H1 (cell line): ENCODE data around the gene SMYD3. TPM values are rescaled to one million over a fixed set of nuclear protein-coding genes. Genes with fewer than 3 reads are reported as not detected.

ENCODE experiments used
- CTCF ChIA-PET: fragments of 300-600 bp; sonication (Branson Sonifier 250); formaldehyde crosslinking; loops from one replicate; lab custom pipeline; 2021; ENCODE audit not compliant: partially characterized antibody; lab: Charles Lee
- POLR2A ChIA-PET: fragments of 300-600 bp; sonication (Branson Sonifier 250); formaldehyde crosslinking; loops from one replicate; lab custom pipeline; 2021; ENCODE audit warnings: inconsistent platforms; ENCODE audit not compliant: partially characterized antibody; lab: Charles Lee
- DNase-seq, 2 experiments: peaks; one replicate each; pipeline versions ENCODE4 v3.0.0 to v3.0.0-alpha.2; 2010 to 2022; ENCODE audit warnings: low spot score in 2 of 2, low read depth in 1 of 2, mixed read lengths in 1 of 2
- FAIRE-seq: peaks from 2 replicates; lab custom pipeline; 2011; peaks lifted over from hg19 to GRCh38; lab: Jason Lieb, UNC
- H2AFZ ChIP-seq: 2 replicates; pipeline ENCODE4 v1.8.1; 2012; ENCODE audit warnings: low read length, inconsistent platforms
- H2AK5ac ChIP-seq: 2 replicates; pipeline ENCODE4 v1.6.1; 2013; ENCODE audit warnings: low read depth, low read length
- H2BK120ac ChIP-seq: replicated peaks from 2 replicates; pipeline ENCODE3; 2013; ENCODE audit warnings: low read depth, low read length, inconsistent platforms
- H2BK12ac ChIP-seq: 2 replicates; pipeline ENCODE4 v1.6.1; 2013; ENCODE audit warnings: low read depth, low read length
- H2BK15ac ChIP-seq: 2 replicates; pipeline ENCODE4 v1.6.1; 2013; ENCODE audit warnings: low read length
- H2BK20ac ChIP-seq: 2 replicates; pipeline ENCODE4 v1.6.1; 2013; ENCODE audit warnings: low read length
- H2BK5ac ChIP-seq: 2 replicates; pipeline ENCODE4 v1.6.1; 2013; ENCODE audit warnings: low read depth, low read length
- H3K14ac ChIP-seq: 2 replicates; pipeline ENCODE4 v1.6.1; 2013; ENCODE audit warnings: inconsistent platforms; ENCODE audit not compliant: insufficient read length
- H3K18ac ChIP-seq: 2 replicates; pipeline ENCODE4 v1.6.1; 2013; ENCODE audit warnings: low read length; ENCODE audit errors: extremely low read depth
- H3K23ac ChIP-seq: 2 replicates; pipeline ENCODE4 v1.6.1; 2013; ENCODE audit warnings: inconsistent platforms; ENCODE audit not compliant: insufficient read length
- H3K23me2 ChIP-seq: 2 replicates; pipeline ENCODE4 v1.6.1; 2013; ENCODE audit warnings: low read depth, low read length
- H3K27ac ChIP-seq: 2 replicates; pipeline ENCODE4 v1.6.1; 2011; ENCODE audit warnings: low read depth, low read length, inconsistent platforms
- H3K27me3 ChIP-seq, 4 experiments: replicated peaks in 1 of 4; 1 replicate in 1 of 4; 2 replicates in 3 of 4; pipeline versions ENCODE4 v1.6.1 to v1.8.1; 2011 to 2013; ENCODE audit warnings: low read length in 3 of 4, mild to moderate bottlenecking in 3 of 4, inconsistent platforms in 2 of 4, mixed read lengths in 2 of 4, moderate library complexity in 1 of 4; ENCODE audit not compliant: control insufficient read depth in 3 of 4, insufficient read depth in 3 of 4; ENCODE audit errors: extremely low read depth in 1 of 4
- H3K36me3 ChIP-seq, 4 experiments: 2 replicates each; pipeline versions ENCODE4 v1.6.1 to v1.8.1; 2011 to 2013; ENCODE audit warnings: mild to moderate bottlenecking in 4 of 4, low read length in 3 of 4, moderate library complexity in 2 of 4, control low read depth in 1 of 4, inconsistent platforms in 1 of 4; ENCODE audit not compliant: insufficient read depth in 4 of 4, control insufficient read depth in 2 of 4
- H3K4ac ChIP-seq: replicated peaks from 2 replicates; pipeline ENCODE3; 2013; ENCODE audit warnings: low read length, low read depth, mixed read lengths, inconsistent platforms; ENCODE audit not compliant: insufficient read length
- H3K4me1 ChIP-seq, 4 experiments: replicated peaks in 1 of 4; 1 replicate in 1 of 4; 2 replicates in 3 of 4; pipeline versions ENCODE4 v1.6.1 to v1.8.1; 2011 to 2013; ENCODE audit warnings: low read length in 3 of 4, inconsistent platforms in 2 of 4, mixed read lengths in 1 of 4; ENCODE audit not compliant: insufficient read depth in 4 of 4, control insufficient read depth in 3 of 4
- H3K4me2 ChIP-seq, 2 experiments: 2 replicates each; pipeline versions ENCODE4 v1.6.1 to v1.8.1; 2011 to 2013; ENCODE audit warnings: low read depth in 2 of 2, low read length in 2 of 2, control low read depth in 1 of 2, inconsistent platforms in 1 of 2, mild to moderate bottlenecking in 1 of 2; ENCODE audit not compliant: insufficient read depth in 1 of 2
- H3K4me3 ChIP-seq, 4 experiments: fragments of 200-600, 300-600 bp in 1 of 4; sonication (generic), shearing (Covaris generic), sonication (Bioruptor Twin) in 1 of 4; 2 replicates each; pipeline versions ENCODE4 v1.5.1 to v1.8.1; 2011 to 2016; ENCODE audit warnings: low read length in 4 of 4, low read depth in 3 of 4, control low read depth in 2 of 4, inconsistent platforms in 2 of 4, mild to moderate bottlenecking in 2 of 4, mixed read lengths in 1 of 4, moderate library complexity in 1 of 4; ENCODE audit not compliant: insufficient read depth in 2 of 4; ENCODE audit errors: extremely low read depth in 1 of 4
- H3K56ac ChIP-seq: replicated peaks from 2 replicates; pipeline ENCODE3; 2013; ENCODE audit warnings: low read depth, mild to moderate bottlenecking, mixed read lengths, low read length, inconsistent platforms; ENCODE audit not compliant: insufficient read length
- H3K79me1 ChIP-seq: 2 replicates; pipeline ENCODE4 v1.6.1; 2013; ENCODE audit warnings: low read depth, low read length, control low read depth
- H3K79me2 ChIP-seq, 2 experiments: 2 replicates each; pipeline versions ENCODE4 v1.6.1 to v1.8.1; 2012 to 2013; ENCODE audit warnings: low read length in 2 of 2, mild to moderate bottlenecking in 2 of 2, inconsistent platforms in 1 of 2; ENCODE audit not compliant: insufficient read depth in 2 of 2, control insufficient read depth in 1 of 2
- H3K9ac ChIP-seq, 4 experiments: replicated peaks in 1 of 4; 1 replicate in 1 of 4; 2 replicates in 3 of 4; pipeline versions ENCODE4 v1.6.1 to v1.8.1; 2011 to 2013; ENCODE audit warnings: low read depth in 3 of 4, low read length in 3 of 4, control low read depth in 2 of 4, mild to moderate bottlenecking in 2 of 4, moderate library complexity in 2 of 4, inconsistent platforms in 1 of 4; ENCODE audit errors: extremely low read depth in 1 of 4
- H3K9me3 ChIP-seq, 2 experiments: 2 replicates each; pipeline versions ENCODE4 v1.6.1 to v1.8.1; 2012 to 2013; ENCODE audit warnings: mild to moderate bottlenecking in 2 of 2, moderate library complexity in 2 of 2, control low read depth in 1 of 2, inconsistent platforms in 1 of 2, low read depth in 1 of 2, low read length in 1 of 2, mixed read lengths in 1 of 2; ENCODE audit not compliant: insufficient read depth in 2 of 2
- H4K20me1 ChIP-seq, 2 experiments: replicated peaks in 1 of 2; 2 replicates each; pipeline versions ENCODE3 to v1.8.1; 2011 to 2013; ENCODE audit warnings: inconsistent platforms in 2 of 2, low read length in 2 of 2, mild to moderate bottlenecking in 1 of 2; ENCODE audit not compliant: insufficient read depth in 2 of 2, control insufficient read depth in 1 of 2
- H4K5ac ChIP-seq: 2 replicates; pipeline ENCODE4 v1.6.1; 2013; ENCODE audit warnings: low read length, low read depth, mixed read lengths, inconsistent platforms; ENCODE audit not compliant: insufficient read length
- H4K8ac ChIP-seq: 2 replicates; pipeline ENCODE4 v1.8.0; 2013; ENCODE audit warnings: mild to moderate bottlenecking, moderate library complexity, low read length, inconsistent platforms; ENCODE audit not compliant: insufficient read depth; ENCODE audit errors: extremely low read depth
- H4K91ac ChIP-seq: replicated peaks from 2 replicates; pipeline ENCODE3; 2013; ENCODE audit warnings: low read length, mixed read lengths, inconsistent platforms; ENCODE audit not compliant: insufficient read length
- CTBP2 ChIP-seq: IDR thresholded peaks from 2 replicates; pipeline ENCODE4 v1.7.0; 2011; ENCODE audit warnings: borderline replicate concordance, mild to moderate bottlenecking, moderate library complexity, mixed read lengths, low read length; ENCODE audit not compliant: insufficient read depth, insufficient read length
- EZH2 ChIP-seq: fragments of 200-600 bp; sonication (generic); IDR thresholded peaks from 2 replicates; pipeline ENCODE4 v1.7.1; 2012; ENCODE audit warnings: low read depth, mild to moderate bottlenecking, moderate library complexity, low read length, inconsistent platforms; ENCODE audit not compliant: severe bottlenecking
- HDAC6 ChIP-seq: IDR thresholded peaks from one replicate; pipeline ENCODE4 v1.7.1; 2012; ENCODE audit warnings: low read depth, mild to moderate bottlenecking, inconsistent platforms, low read length, moderate library complexity
- KDM1A ChIP-seq: fragments of 200-600, 300-600 bp; sonication (generic); IDR thresholded peaks from 2 replicates; pipeline ENCODE4 v1.7.1; 2016; ENCODE audit warnings: mild to moderate bottlenecking, low read length, borderline replicate concordance
- KDM4A ChIP-seq: IDR thresholded peaks from one replicate; pipeline ENCODE4 v1.7.1; 2012; ENCODE audit warnings: low read depth, mild to moderate bottlenecking, moderate library complexity, low read length, inconsistent platforms; ENCODE audit not compliant: severe bottlenecking
- POLR2A ChIP-seq, 2 experiments: IDR thresholded peaks; 1 replicate in 1 of 2; 2 replicates in 1 of 2; pipeline ENCODE4 v1.6.1; 2011; ENCODE audit warnings: low read depth in 2 of 2, low read length in 2 of 2, mild to moderate bottlenecking in 2 of 2; ENCODE audit errors: control extremely low read depth in 1 of 2
- SIRT6 ChIP-seq: IDR thresholded peaks from one replicate; pipeline ENCODE4 v1.7.1; 2012; ENCODE audit warnings: low read length, inconsistent platforms
- SP1 ChIP-seq: IDR thresholded peaks from 2 replicates; pipeline ENCODE4 v1.6.1; 2011; ENCODE audit warnings: low read depth, low read length
- SRF ChIP-seq: IDR thresholded peaks from 2 replicates; pipeline ENCODE4 v1.6.1; 2011; ENCODE audit warnings: mild to moderate bottlenecking, low read depth, low read length, moderate library complexity
- TAF1 ChIP-seq: IDR thresholded peaks from 2 replicates; pipeline ENCODE4 v1.6.1; 2011; ENCODE audit warnings: mild to moderate bottlenecking, low read depth, low read length
- TAF7 ChIP-seq: optimal IDR thresholded peaks from 2 replicates; pipeline ENCODE3; 2011; ENCODE audit warnings: low read depth, mild to moderate bottlenecking, inconsistent platforms, low read length, moderate library complexity, borderline replicate concordance
- TCF12 ChIP-seq: IDR thresholded peaks from 2 replicates; pipeline ENCODE4 v1.6.1; 2011; ENCODE audit warnings: low read depth, mild to moderate bottlenecking, low read length
- WGBS, 2 experiments: shearing (Covaris generic) in 1 of 2; methylation state at CpG; one replicate each; pipeline versions ENCODE4 v1.1.6 to v1.1.7; 2013 to 2015; ENCODE audit warnings: low lambda C conversion rate in 2 of 2, mixed read lengths in 2 of 2, inconsistent platforms in 1 of 2, low coverage in 1 of 2, missing lambda C conversion rate in 1 of 2; ENCODE audit not compliant: insufficient replicate concordance in 2 of 2, insufficient coverage in 1 of 2, insufficient read length in 1 of 2; ENCODE audit errors: extremely low coverage in 1 of 2, missing lambda C conversion rate in 1 of 2; 5-methylcytosine and 5-hydroxymethylcytosine counted together
- polyA plus RNA-seq, 7 experiments: library from polyadenylated mRNA; depleted of rRNA in 3 of 7; stranded (reverse) in 5 of 7; unstranded in 2 of 7; fragments of >200 nt in 5 of 7; fragments of 200-250 nt in 2 of 7; gene quantifications; 1 replicate in 5 of 7; 2 replicates in 1 of 7; 4 replicates in 1 of 7; pipeline versions ENCODE4 v1.2.1 to v1.2.3, GENCODE V29; 2011 to 2013; ENCODE audit warnings: missing spikeins in 2 of 7, mixed read lengths in 2 of 7
- total RNA-seq: library from RNA; stranded (reverse); fragmentation: NEBNext Ultra II Directional; extraction: Animal tissue kit (Norgen Biotek cat#: 25700); gene quantifications from 2 replicates; pipeline ENCODE4 v1.2.1, GENCODE V29; 2021

SMYD3 gene
- total and polyA plus RNA-seq, 2 of the 8 experiments (the other 6 are each of a cell fraction or from before 2014, with no cell fraction given) = 17.3 to 25.4 TPM

DNA sequence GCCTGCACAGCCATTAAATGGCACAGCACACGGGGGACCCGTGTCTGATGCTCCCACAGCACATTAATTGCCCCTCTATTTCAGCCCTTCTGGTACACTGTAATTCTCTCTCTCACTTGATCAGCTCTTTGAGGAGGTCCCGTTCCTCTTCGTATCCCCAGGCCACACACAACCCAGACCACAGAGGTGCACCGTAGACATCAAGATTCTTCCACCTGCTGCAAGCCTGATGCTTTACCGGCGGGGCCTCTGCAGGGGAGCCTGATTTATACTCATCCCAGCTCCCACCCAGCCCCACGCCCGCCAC is 759 bp downstream of the SMYD3 start:
- Histone ChIP-seq H3K23me2 (peaks cover 8% of the 10 kb centered on the region), H4K8ac (peak overlapping the region; percentile 7; the same call in 1 of the 2 replicates), H3K79me2 (0 out of 4 replicates have a peak, but pooled peaks cover 0 to 6% of the 10 kb centered on the region in 2 experiments), H2BK20ac (no peak overlapping the region), H3K9me3 (no peaks in the 10 kb centered on the region), H4K91ac (no peak overlapping the region), H2BK120ac (no peak overlapping the region), H3K18ac (no peak overlapping the region), H3K36me3 (no peaks in the 10 kb centered on the region), H2BK15ac (no peak overlapping the region), H3K14ac (no peak overlapping the region), H2AK5ac (no peak overlapping the region), H3K27me3 (peaks cover 0 to 3% (median 0%) of the 10 kb centered on the region in 4 experiments; a peak in 1 of 7 replicates), H3K56ac (peak overlapping the region; percentile 23), H3K4me3 (peak overlapping the region; percentile 64 to 94 (median 74)), H2AFZ (0 out of 2 replicates have a peak overlapping the region, but pooled peaks have one; percentile 63), H3K9ac (peak overlapping the region; percentile 29 to 41 (median 40); a peak in 5 of 7 replicates), H3K27ac (no peak overlapping the region), H2BK12ac (no peak overlapping the region), H3K23ac (no peak overlapping the region), H3K4me1 (peaks cover 0 to 6% (median 3%) of the 10 kb centered on the region in 4 experiments; a peak in 3 of 7 replicates), H4K20me1 (no peaks in the 10 kb centered on the region), H3K4ac (no peak overlapping the region), H3K79me1 (peaks cover 2% of the 10 kb centered on the region; the same call in 1 of the 2 replicates), H3K4me2 (peak overlapping the region; percentile 91 to 94), H4K5ac (no peak overlapping the region), H2BK5ac (no peak overlapping the region)
- ChIA-PET CTCF (interaction anchor here (0.6 to 3.2 kb wide), 4 partner anchors 13 to 33 kb away, joined by 3 to 12 read pairs (median 4); no protein-coding TSS in a partner anchor), POLR2A (interaction anchor here (1.7 kb wide), 1 partner anchor 60 kb away, joined by 7 read pairs; the partner anchor contains the start of genes CNST and TFB2M)
- no peak for FAIRE-seq
- TF ChIP-seq KDM4A (no peak), TAF1 (no peak), HDAC6 (no peak), TAF7 (no peak), CTBP2 (no peak), POLR2A (IDR thresholded peaks at IDR 0.05; ENCODE audit: control extremely low read depth in 1 of 2, low read depth in 2 of 2, low read length in 2 of 2) (no peak), SP1 (no peak), EZH2 (no peak), TCF12 (no peak), SRF (no peak), KDM1A (no peak), SIRT6 (no peak)
- WGBS, 2 experiments = 17% methylated on average over 9 of the region's 9 CpGs; no CpG with 5 or more reads in 1 of the 2 experiments
- no peak for DNase-seq
